Chondrocyte (in vitro differentiated cells): ENCODE results near the gene BSG. TPM values are rescaled to one million over a fixed set of nuclear protein-coding genes. Genes with fewer than 3 reads are reported as not detected.

Source experiments
- DNase-seq: peaks from one replicate; pipeline ENCODE4 v3.0.0; 2021; ENCODE audit warnings: mixed read lengths, low spot score
- H3K27ac Mint-ChIP-seq: one replicate; pipeline ENCODE4 v1.8.0; 2021; ENCODE audit warnings: mild to moderate bottlenecking, moderate library complexity, mixed read lengths; ENCODE audit not compliant: unreplicated experiment
- H3K27me3 Mint-ChIP-seq: 2 replicates; pipeline ENCODE4 v1.8.0; 2021; ENCODE audit warnings: low read depth, mixed read lengths
- H3K36me3 Mint-ChIP-seq: 2 replicates; pipeline ENCODE4 v1.8.0; 2021; ENCODE audit warnings: low read depth, mixed read lengths
- H3K4me1 Mint-ChIP-seq: 2 replicates; pipeline ENCODE4 v1.8.0; 2021; ENCODE audit warnings: low read depth, mild to moderate bottlenecking, mixed read lengths
- H3K4me3 Mint-ChIP-seq: one replicate; pipeline ENCODE4 v1.8.0; 2021; ENCODE audit warnings: mild to moderate bottlenecking, moderate library complexity, mixed read lengths; ENCODE audit not compliant: unreplicated experiment
- H3K9me3 Mint-ChIP-seq: 2 replicates; pipeline ENCODE4 v1.8.0; 2021; ENCODE audit warnings: low read depth, mixed read lengths
- CTCF ChIP-seq: fragments of 200-600 bp; sonication (generic); IDR thresholded peaks from 2 replicates; pipeline ENCODE4 v1.5.0; 2021; ENCODE audit warnings: antibody characterized with exemption, mild to moderate bottlenecking, moderate library complexity
- total RNA-seq: library from RNA; stranded (reverse); gene quantifications from 3 replicates; pipeline ENCODE4 v1.2.1, GENCODE V29; 2021

BSG gene
- total RNA-seq, 1 donor from 2014 or later, result 440 TPM

- H3K27me3 Mint-ChIP-seq, result no peaks in the 10 kb centered on the region
- peaks cover 8% of the 10 kb centered on the region for H3K4me1 Mint-ChIP-seq
- TF ChIP-seq CTCF, result no peak
- H3K27ac Mint-ChIP-seq, result no peak overlapping the region
- DNase-seq, result no peak
- no peak overlapping the region for H3K4me3 Mint-ChIP-seq
- no peaks in the 10 kb centered on the region for H3K9me3 Mint-ChIP-seq
- H3K36me3 Mint-ChIP-seq, result peaks cover 18% of the 10 kb centered on the region
Observed at GRCh38 chr19:616062-616700, 43.8 kb downstream of the BSG start.

- no peak for DNase-seq
Observed at GRCh38 chr19:616747-617526, 44.5 kb downstream of the BSG start.

GRCh38 chr19:617551-618246, 45.3 kb downstream of the BSG start:
- H3K4me1 Mint-ChIP-seq, result peaks cover 2% of the 10 kb centered on the region
- TF ChIP-seq CTCF, result no peak
- H3K4me3 Mint-ChIP-seq, result no peak overlapping the region
- no peak overlapping the region for H3K27ac Mint-ChIP-seq
- no peaks in the 10 kb centered on the region for H3K9me3 Mint-ChIP-seq
- peaks cover 18% of the 10 kb centered on the region for H3K36me3 Mint-ChIP-seq
- no peaks in the 10 kb centered on the region for H3K27me3 Mint-ChIP-seq
- no peak for DNase-seq

More at GRCh38 chr19:616747-617526, 44.5 kb downstream of the BSG start:
- Mint-ChIP-seq H3K4me1 (peaks cover 2% of the 10 kb centered on the region), H3K4me3 (no peak overlapping the region), H3K9me3 (no peaks in the 10 kb centered on the region), H3K27ac (no peak overlapping the region), H3K27me3 (no peaks in the 10 kb centered on the region), H3K36me3 (peaks cover 18% of the 10 kb centered on the region)
- no peak for TF ChIP-seq CTCF

- Mint-ChIP-seq H3K27ac (no peak overlapping the region), H3K4me1 (no peaks in the 10 kb centered on the region), H3K36me3 (peaks cover 14% of the 10 kb centered on the region), H3K27me3 (no peaks in the 10 kb centered on the region), H3K9me3 (no peaks in the 10 kb centered on the region), H3K4me3 (no peak overlapping the region)
- TF ChIP-seq CTCF, result no peak
- no peak for DNase-seq
Observed at GRCh38 chr19:618247-618619, 45.8 kb downstream of the BSG start.

- Mint-ChIP-seq H3K27me3 (no peaks in the 10 kb centered on the region), H3K27ac (no peak overlapping the region), H3K4me3 (no peak overlapping the region), H3K36me3 (peaks cover 14% of the 10 kb centered on the region), H3K4me1 (peaks cover 4% of the 10 kb centered on the region), H3K9me3 (no peaks in the 10 kb centered on the region)
- TF ChIP-seq CTCF, result no peak
- peak; percentile 93 for DNase-seq
Observed at GRCh38 chr19:618674-619285, 46.4 kb downstream of the BSG start.
